ENCODE data around the gene SLC22A12.

GRCh38 chr11:64624883-64625481 lies 34.0 kb downstream of the SLC22A12 start:
- TF ChIP-seq EZH2 (IDR thresholded peaks at IDR 0.05) (no peak), CTCF (IDR thresholded peaks at IDR 0.05) (no peak), EZH2phosphoT487 (IDR thresholded peaks at IDR 0.05) (no peak)

Data from neural progenitor cell (in vitro differentiated cells).